Sigmoid colon (tissue), 3 donors: ENCODE results near the gene MFSD6.

ENCODE experiments used
- POLR2A ChIP-seq, 2 donors: fragments of 450-650 bp; IDR thresholded peaks; one replicate each; pipeline ENCODE4 v1.6.1; 2016; ENCODE audit warnings: antibody characterized with exemption in 2 of 2, mild to moderate bottlenecking in 2 of 2, moderate library complexity in 2 of 2
- TF ChIP-seq, protein P1 (sequence below), 4 experiments: fragments of 450-650 bp in 3 of 4; fragments of 200-600 bp in 1 of 4; IDR thresholded peaks; one replicate each; pipeline ENCODE4 v1.5.1; 2016 to 2019; ENCODE audit warnings: antibody characterized with exemption in 4 of 4, mild to moderate bottlenecking in 3 of 4, moderate library complexity in 2 of 4

DNA sequence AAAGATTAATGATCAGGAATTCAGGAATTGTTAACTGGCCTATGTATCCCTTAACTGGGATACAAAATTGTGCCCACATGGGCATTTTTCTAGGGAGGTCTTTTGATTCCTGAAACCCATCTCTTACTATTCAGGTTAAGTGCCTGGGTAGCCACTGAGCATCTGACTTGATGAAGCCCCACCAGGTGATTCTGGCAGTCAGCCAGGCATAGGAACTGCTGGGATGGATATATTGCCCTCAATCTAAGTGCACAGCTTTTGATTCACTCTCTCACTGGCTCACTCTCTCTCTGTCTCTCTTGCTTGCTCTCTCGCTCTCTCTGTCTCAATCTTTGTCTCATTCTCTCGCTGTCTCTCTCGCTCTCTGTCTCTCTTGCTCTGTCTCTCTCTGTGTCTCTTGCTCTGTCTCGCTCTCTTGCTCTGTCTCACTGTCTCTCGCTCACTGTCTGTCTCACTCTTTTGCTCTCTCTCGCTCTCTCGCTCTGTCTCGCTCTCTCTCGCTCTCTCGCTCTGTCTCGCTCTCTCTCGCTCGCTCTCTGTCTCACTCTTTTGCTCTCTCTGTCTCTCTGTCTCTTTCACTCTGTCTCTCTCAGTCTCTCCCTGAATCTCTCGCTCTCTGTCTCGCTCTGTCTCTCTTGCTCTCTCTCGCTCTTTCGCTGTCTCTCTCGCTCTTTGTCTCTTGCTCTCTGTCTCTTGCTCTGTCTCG, 42.5 kb upstream of the MFSD6 start:
- TF ChIP-seq, protein P1, sequence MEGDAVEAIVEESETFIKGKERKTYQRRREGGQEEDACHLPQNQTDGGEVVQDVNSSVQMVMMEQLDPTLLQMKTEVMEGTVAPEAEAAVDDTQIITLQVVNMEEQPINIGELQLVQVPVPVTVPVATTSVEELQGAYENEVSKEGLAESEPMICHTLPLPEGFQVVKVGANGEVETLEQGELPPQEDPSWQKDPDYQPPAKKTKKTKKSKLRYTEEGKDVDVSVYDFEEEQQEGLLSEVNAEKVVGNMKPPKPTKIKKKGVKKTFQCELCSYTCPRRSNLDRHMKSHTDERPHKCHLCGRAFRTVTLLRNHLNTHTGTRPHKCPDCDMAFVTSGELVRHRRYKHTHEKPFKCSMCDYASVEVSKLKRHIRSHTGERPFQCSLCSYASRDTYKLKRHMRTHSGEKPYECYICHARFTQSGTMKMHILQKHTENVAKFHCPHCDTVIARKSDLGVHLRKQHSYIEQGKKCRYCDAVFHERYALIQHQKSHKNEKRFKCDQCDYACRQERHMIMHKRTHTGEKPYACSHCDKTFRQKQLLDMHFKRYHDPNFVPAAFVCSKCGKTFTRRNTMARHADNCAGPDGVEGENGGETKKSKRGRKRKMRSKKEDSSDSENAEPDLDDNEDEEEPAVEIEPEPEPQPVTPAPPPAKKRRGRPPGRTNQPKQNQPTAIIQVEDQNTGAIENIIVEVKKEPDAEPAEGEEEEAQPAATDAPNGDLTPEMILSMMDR (IDR thresholded peaks at IDR 0.05): no peak
- TF ChIP-seq POLR2A (IDR thresholded peaks at IDR 0.05): no peak
